Smooth muscle cell (in vitro differentiated cells): ENCODE measurements around the gene ADAMTS15. TPM values are rescaled to one million over a fixed set of nuclear protein-coding genes. Genes with fewer than 3 reads are reported as not detected.

Source experiments
- DNase-seq: peaks from one replicate; lab custom pipeline; 2025; ENCODE audit not compliant: unreplicated experiment; lab: John Stamatoyannopoulos, UW
- H2AFZ ChIP-seq: fragments of 200-600 bp; sonication (generic); 2 replicates; pipeline ENCODE4 v1.6.0; 2016; ENCODE audit warnings: antibody characterized with exemption, low read depth, mild to moderate bottlenecking
- H3F3A ChIP-seq: fragments of 200-600 bp; sonication (generic); 2 replicates; pipeline ENCODE4 v1.6.0; 2017; ENCODE audit warnings: antibody characterized with exemption, low read depth
- H3K27ac ChIP-seq: fragments of 200-600 bp; sonication (generic); 2 replicates; pipeline ENCODE4 v1.5.1; 2016; ENCODE audit warnings: low read depth, mild to moderate bottlenecking
- H3K27me3 ChIP-seq: fragments of 200-600 bp; sonication (generic); 2 replicates; pipeline ENCODE4 v1.6.1; 2016; ENCODE audit warnings: low read depth, mild to moderate bottlenecking
- H3K36me3 ChIP-seq: fragments of 200-600 bp; sonication (generic); 2 replicates; pipeline ENCODE4 v1.5.1; 2016; ENCODE audit warnings: low read depth
- H3K4me1 ChIP-seq: fragments of 200-600 bp; sonication (generic); 2 replicates; pipeline ENCODE4 v1.5.1; 2016; ENCODE audit warnings: low read depth
- H3K4me2 ChIP-seq: fragments of 200-600 bp; sonication (generic); 2 replicates; pipeline ENCODE4 v1.6.0; 2016; ENCODE audit warnings: mild to moderate bottlenecking
- H3K4me3 ChIP-seq: fragments of 200-600 bp; sonication (generic); 2 replicates; pipeline ENCODE4 v1.5.1; 2016; ENCODE audit warnings: mild to moderate bottlenecking
- H3K79me2 ChIP-seq: fragments of 200-600 bp; sonication (generic); 2 replicates; pipeline ENCODE4 v1.6.0; 2016; ENCODE audit warnings: low read depth, mild to moderate bottlenecking
- H3K9ac ChIP-seq: fragments of 200-600 bp; sonication (generic); 2 replicates; pipeline ENCODE4 v1.6.0; 2016; ENCODE audit warnings: low read depth
- H3K9me3 ChIP-seq: fragments of 200-600 bp; sonication (generic); replicated peaks from 2 replicates; pipeline ENCODE4 v1.5.1; 2016; ENCODE audit warnings: low read depth
- H4K20me1 ChIP-seq: fragments of 200-600 bp; sonication (generic); 2 replicates; pipeline ENCODE4 v1.6.0; 2016; ENCODE audit warnings: low read depth
- WGBS: methylation state at CpG from one replicate; pipeline ENCODE4 v1.1.7; 2016; ENCODE audit warnings: low lambda C conversion rate; 5-methylcytosine and 5-hydroxymethylcytosine counted together
- polyA plus RNA-seq: library from polyadenylated mRNA; unstranded; fragments of >200 nt; fragmentation: Nextera tagmentation; extraction: Ambion mirVana; gene quantifications from 2 replicates; pipeline ENCODE4 v1.2.1, GENCODE V29; 2016
- total RNA-seq: library from RNA; depleted of rRNA; stranded (reverse); fragments of >200 nt; gene quantifications from 2 replicates; pipeline ENCODE4 v1.2.3, GENCODE V29; 2014
- TF ChIP-seq, protein P1 (sequence below): fragments of 200-600 bp; sonication (generic); IDR thresholded peaks from 2 replicates; pipeline ENCODE4 v1.5.1; 2017; ENCODE audit warnings: borderline replicate concordance, mild to moderate bottlenecking, antibody characterized with exemption; ENCODE audit not compliant: insufficient read depth, poor library complexity, severe bottlenecking

ADAMTS15 gene
- total and polyA plus RNA-seq, 2 experiments from 2014 or later: 1.4 to 3.4 TPM

DNA sequence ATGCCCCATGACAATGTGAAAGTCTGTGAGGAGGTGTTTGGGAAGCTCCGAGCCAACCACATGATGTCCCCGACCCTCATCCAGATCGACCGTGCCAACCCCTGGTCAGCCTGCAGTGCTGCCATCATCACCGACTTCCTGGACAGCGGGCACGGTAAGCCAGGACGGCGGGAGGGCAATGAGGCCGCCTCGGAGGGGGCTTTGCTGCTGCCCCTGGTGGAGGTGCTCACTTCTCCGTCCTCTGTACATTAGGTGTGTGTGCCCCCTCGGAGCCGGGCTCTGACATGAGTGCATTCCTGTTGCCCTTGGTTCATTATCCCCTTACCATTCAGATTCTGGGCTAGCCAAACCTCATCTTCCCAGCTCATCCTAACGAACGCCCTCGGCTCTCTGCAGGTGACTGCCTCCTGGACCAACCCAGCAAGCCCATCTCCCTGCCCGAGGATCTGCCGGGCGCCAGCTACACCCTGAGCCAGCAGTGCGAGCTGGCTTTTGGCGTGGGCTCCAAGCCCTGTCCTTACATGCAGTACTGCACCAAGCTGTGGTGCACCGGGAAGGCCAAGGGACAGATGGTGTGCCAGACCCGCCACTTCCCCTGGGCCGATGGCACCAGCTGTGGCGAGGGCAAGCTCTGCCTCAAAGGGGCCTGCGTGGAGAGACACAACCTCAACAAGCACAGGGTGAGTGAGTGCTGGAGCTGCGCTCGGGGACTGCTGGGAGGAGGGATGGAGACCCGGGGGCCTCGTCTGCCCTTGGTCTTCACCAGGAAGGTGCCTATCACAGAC, 13.8 kb downstream of the ADAMTS15 start:
- Histone ChIP-seq H3K4me1 (no peaks in the 10 kb centered on the region), H3K4me3 (no peak overlapping the region), H4K20me1 (no peaks in the 10 kb centered on the region), H3K27me3 (no peaks in the 10 kb centered on the region), H3K79me2 (no peaks in the 10 kb centered on the region), H3K27ac (no peak overlapping the region), H2AFZ (no peak overlapping the region), H3F3A (no peaks in the 10 kb centered on the region), H3K36me3 (no peaks in the 10 kb centered on the region), H3K9ac (no peak overlapping the region), H3K4me2 (no peak overlapping the region), H3K9me3 (no peaks in the 10 kb centered on the region)
- 97% methylated on average over 30 of the region's 31 CpGs for WGBS
- DNase-seq: no peak
- TF ChIP-seq, protein P1, sequence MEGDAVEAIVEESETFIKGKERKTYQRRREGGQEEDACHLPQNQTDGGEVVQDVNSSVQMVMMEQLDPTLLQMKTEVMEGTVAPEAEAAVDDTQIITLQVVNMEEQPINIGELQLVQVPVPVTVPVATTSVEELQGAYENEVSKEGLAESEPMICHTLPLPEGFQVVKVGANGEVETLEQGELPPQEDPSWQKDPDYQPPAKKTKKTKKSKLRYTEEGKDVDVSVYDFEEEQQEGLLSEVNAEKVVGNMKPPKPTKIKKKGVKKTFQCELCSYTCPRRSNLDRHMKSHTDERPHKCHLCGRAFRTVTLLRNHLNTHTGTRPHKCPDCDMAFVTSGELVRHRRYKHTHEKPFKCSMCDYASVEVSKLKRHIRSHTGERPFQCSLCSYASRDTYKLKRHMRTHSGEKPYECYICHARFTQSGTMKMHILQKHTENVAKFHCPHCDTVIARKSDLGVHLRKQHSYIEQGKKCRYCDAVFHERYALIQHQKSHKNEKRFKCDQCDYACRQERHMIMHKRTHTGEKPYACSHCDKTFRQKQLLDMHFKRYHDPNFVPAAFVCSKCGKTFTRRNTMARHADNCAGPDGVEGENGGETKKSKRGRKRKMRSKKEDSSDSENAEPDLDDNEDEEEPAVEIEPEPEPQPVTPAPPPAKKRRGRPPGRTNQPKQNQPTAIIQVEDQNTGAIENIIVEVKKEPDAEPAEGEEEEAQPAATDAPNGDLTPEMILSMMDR: no peak

DNA sequence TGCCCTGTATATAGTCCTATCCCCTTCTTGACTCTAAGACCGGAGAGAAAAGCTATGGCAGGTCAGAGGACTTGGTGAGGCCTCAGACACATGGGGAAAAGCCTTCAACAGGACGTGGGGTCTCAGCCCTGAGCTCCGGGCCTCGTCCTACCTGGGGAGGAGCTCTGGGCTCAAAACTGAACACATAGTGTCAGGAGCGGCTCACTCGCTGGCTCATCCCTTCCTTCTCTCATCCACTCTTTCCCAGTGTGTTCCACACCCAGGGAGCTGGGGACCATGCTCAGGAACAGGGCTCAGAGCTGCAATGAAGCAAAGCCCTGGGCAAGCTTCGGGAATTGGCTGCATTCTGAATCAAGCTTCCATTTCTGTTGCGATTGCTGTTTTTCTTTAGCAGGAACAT, 14.5 kb downstream of the ADAMTS15 start:
- no peaks in the 10 kb centered on the region for H3K9me3 ChIP-seq
- no peak overlapping the region for H3K27ac ChIP-seq
- no peak overlapping the region for H3K4me3 ChIP-seq
- no peak for DNase-seq
- 94% methylated on average over 8 of the region's 8 CpGs for WGBS
- no peaks in the 10 kb centered on the region for H4K20me1 ChIP-seq
- no peaks in the 10 kb centered on the region for H3K79me2 ChIP-seq
- H2AFZ ChIP-seq: no peak overlapping the region
- H3K9ac ChIP-seq: no peak overlapping the region
- H3F3A ChIP-seq: no peaks in the 10 kb centered on the region
- no peak overlapping the region for H3K4me2 ChIP-seq
- TF ChIP-seq, protein P1: no peak
- H3K4me1 ChIP-seq: no peaks in the 10 kb centered on the region
- no peaks in the 10 kb centered on the region for H3K36me3 ChIP-seq
- no peaks in the 10 kb centered on the region for H3K27me3 ChIP-seq

DNA sequence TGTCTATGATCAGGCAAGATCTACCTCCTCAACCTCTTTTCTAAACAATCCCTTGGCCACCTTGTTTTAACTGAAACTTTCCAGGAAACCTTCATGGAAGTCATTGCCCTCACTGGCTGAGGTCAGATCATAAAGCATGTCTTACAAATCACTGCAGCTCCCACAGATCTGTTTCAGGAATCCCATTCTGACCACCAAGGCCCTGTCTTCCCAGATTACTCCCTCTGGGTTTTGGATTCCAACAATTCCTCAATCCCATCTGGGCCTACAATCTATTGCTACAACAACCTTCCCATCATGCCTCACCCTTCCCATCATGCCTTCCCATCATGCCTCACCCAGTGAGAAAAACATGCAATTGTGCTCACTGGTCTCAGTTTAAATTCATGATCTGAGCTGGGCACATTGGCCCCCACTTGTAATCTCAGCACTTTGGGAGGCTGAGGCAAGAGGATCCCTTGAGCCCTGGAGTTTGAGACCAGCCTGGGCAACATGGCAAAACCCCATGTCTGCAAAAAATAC, 15.9 kb downstream of the ADAMTS15 start:
- no peak for DNase-seq
- H3K4me1 ChIP-seq: no peaks in the 10 kb centered on the region
- no peak overlapping the region for H3K4me3 ChIP-seq
- no peaks in the 10 kb centered on the region for H3F3A ChIP-seq
- H3K36me3 ChIP-seq: no peaks in the 10 kb centered on the region
- H3K9ac ChIP-seq: no peak overlapping the region
- no peaks in the 10 kb centered on the region for H4K20me1 ChIP-seq
- H3K27ac ChIP-seq: no peak overlapping the region
- no peaks in the 10 kb centered on the region for H3K79me2 ChIP-seq
- no peak overlapping the region for H2AFZ ChIP-seq
- H3K9me3 ChIP-seq: no peaks in the 10 kb centered on the region
- TF ChIP-seq, protein P1: no peak
- H3K27me3 ChIP-seq: no peaks in the 10 kb centered on the region
- no peak overlapping the region for H3K4me2 ChIP-seq

DNA sequence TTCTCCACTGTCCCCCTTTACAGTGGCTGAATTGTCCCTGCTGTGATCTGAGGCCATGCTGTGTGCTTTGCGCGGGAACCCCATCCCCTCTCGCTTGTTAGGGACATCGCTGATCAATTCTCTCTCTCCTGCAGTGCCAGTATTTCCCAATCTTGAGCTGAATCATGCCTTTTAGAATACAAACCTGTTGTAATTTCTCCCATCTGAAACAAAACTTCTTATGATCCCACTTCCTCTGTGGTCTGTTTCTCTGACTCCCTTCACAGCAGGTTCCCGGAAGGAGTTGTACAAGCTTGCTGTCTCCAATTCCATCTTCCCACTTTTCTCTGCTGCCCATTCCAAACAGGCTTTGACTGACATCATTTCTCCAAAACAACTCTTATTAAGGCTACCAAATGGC, 16.8 kb downstream of the ADAMTS15 start:
- Histone ChIP-seq H3K27ac (no peak overlapping the region), H4K20me1 (no peaks in the 10 kb centered on the region), H2AFZ (no peak overlapping the region), H3K27me3 (no peaks in the 10 kb centered on the region), H3F3A (no peaks in the 10 kb centered on the region), H3K9me3 (no peaks in the 10 kb centered on the region), H3K36me3 (no peaks in the 10 kb centered on the region), H3K4me1 (no peaks in the 10 kb centered on the region), H3K4me2 (no peak overlapping the region), H3K79me2 (no peaks in the 10 kb centered on the region), H3K4me3 (no peak overlapping the region), H3K9ac (no peak overlapping the region)
- no peak for DNase-seq
- TF ChIP-seq, protein P1: no peak
- 94% methylated on average over 5 of the region's 5 CpGs for WGBS
